HEK293 (cell line): ENCODE data around the gene SLC25A2.
A peak's percentile ranks its signal among the peaks of the same experiment; 100 is the strongest.

ENCODE experiments used
- BCL6B ChIP-seq: fragments of 450-650 bp; formaldehyde crosslinking; IDR thresholded peaks from 2 replicates; pipeline ENCODE4 v1.5.1; 2017; ENCODE audit warnings: missing biosample characterization, missing genetic modification characterization
- FEZF1 ChIP-seq: fragments of 450-650 bp; formaldehyde crosslinking; IDR thresholded peaks from 2 replicates; pipeline ENCODE4 v1.5.1; 2016; ENCODE audit warnings: missing biosample characterization, missing genetic modification characterization
- HOXC10 ChIP-seq: sonication (generic); formaldehyde crosslinking; IDR thresholded peaks from 2 replicates; pipeline ENCODE4 v1.8.1; 2023; ENCODE audit warnings: mild to moderate bottlenecking, missing genetic modification reagents
- KLF10 ChIP-seq: fragments of 450-650 bp; IDR thresholded peaks from 2 replicates; pipeline ENCODE4 v1.5.1; 2018; ENCODE audit warnings: missing biosample characterization, mild to moderate bottlenecking, missing genetic modification characterization
- KLF7 ChIP-seq: fragments of 450-650 bp; formaldehyde crosslinking; IDR thresholded peaks from 2 replicates; pipeline ENCODE4 v1.5.1; 2016; ENCODE audit warnings: missing biosample characterization, missing genetic modification characterization, borderline replicate concordance
- PRDM1 ChIP-seq: fragments of 450-650 bp; formaldehyde crosslinking; IDR thresholded peaks from 2 replicates; pipeline ENCODE4; 2016; ENCODE audit warnings: missing biosample characterization, missing genetic modification characterization
- SALL2 ChIP-seq: fragments of 450-650 bp; formaldehyde crosslinking; IDR thresholded peaks from 2 replicates; pipeline ENCODE4 v1.5.0; 2017; ENCODE audit warnings: missing biosample characterization, mild to moderate bottlenecking, missing genetic modification characterization, borderline replicate concordance
- YY1 ChIP-seq: fragments of 450-650 bp; formaldehyde crosslinking; IDR thresholded peaks from 2 replicates; pipeline ENCODE4 v1.5.1; 2018; ENCODE audit warnings: missing biosample characterization, missing genetic modification characterization
- ZNF148 ChIP-seq: fragments of 450-650 bp; formaldehyde crosslinking; IDR thresholded peaks from 2 replicates; pipeline ENCODE4 v1.5.0; 2017; ENCODE audit warnings: missing biosample characterization, missing genetic modification characterization, borderline replicate concordance
- ZNF155 ChIP-seq: fragments of 450-650 bp; formaldehyde crosslinking; IDR thresholded peaks from 2 replicates; pipeline ENCODE4 v1.5.1; 2016; ENCODE audit warnings: missing biosample characterization, missing genetic modification characterization
- ZNF26 ChIP-seq: fragments of 450-650 bp; formaldehyde crosslinking; IDR thresholded peaks from 2 replicates; pipeline ENCODE4 v1.5.1; 2016; ENCODE audit warnings: missing biosample characterization, missing genetic modification characterization
- ZNF292 ChIP-seq: fragments of 450-650 bp; formaldehyde crosslinking; IDR thresholded peaks from 2 replicates; pipeline ENCODE4 v1.5.1; 2016; ENCODE audit warnings: low read depth, missing biosample characterization, missing genetic modification characterization, borderline replicate concordance
- ZNF416 ChIP-seq: fragments of 450-650 bp; formaldehyde crosslinking; IDR thresholded peaks from 2 replicates; pipeline ENCODE4 v1.5.1; 2016; ENCODE audit warnings: missing biosample characterization, missing genetic modification characterization
- ZNF501 ChIP-seq: fragments of 450-650 bp; formaldehyde crosslinking; IDR thresholded peaks from 2 replicates; pipeline ENCODE4 v1.5.1; 2016; ENCODE audit warnings: missing biosample characterization, missing genetic modification characterization
- ZNF518A ChIP-seq: fragments of 450-650 bp; formaldehyde crosslinking; conservative IDR thresholded peaks from 2 replicates; pipeline ENCODE4 v1.5.1; 2016; ENCODE audit warnings: low read depth, missing biosample characterization, missing genetic modification characterization
- ZNF555 ChIP-seq: fragments of 450-650 bp; formaldehyde crosslinking; conservative IDR thresholded peaks from 2 replicates; pipeline ENCODE4 v1.5.1; 2017; ENCODE audit warnings: missing biosample characterization, mild to moderate bottlenecking, missing genetic modification characterization, inconsistent platforms
- ZNF561 ChIP-seq: fragments of 450-650 bp; IDR thresholded peaks from 2 replicates; pipeline ENCODE4 v1.5.1; 2018; ENCODE audit warnings: missing biosample characterization, missing genetic modification characterization, borderline replicate concordance
- ZNF571 ChIP-seq: fragments of 450-650 bp; formaldehyde crosslinking; IDR thresholded peaks from 2 replicates; pipeline ENCODE4 v1.5.0; 2017; ENCODE audit warnings: missing biosample characterization, missing genetic modification characterization
- ZNF768 ChIP-seq: fragments of 450-650 bp; formaldehyde crosslinking; IDR thresholded peaks from 2 replicates; pipeline ENCODE4 v1.5.1; 2018; ENCODE audit warnings: missing biosample characterization, mild to moderate bottlenecking, missing genetic modification characterization
- ZNF776 ChIP-seq: fragments of 450-650 bp; formaldehyde crosslinking; IDR thresholded peaks from 2 replicates; pipeline ENCODE4 v1.5.0; 2017; ENCODE audit warnings: missing biosample characterization, missing genetic modification characterization, borderline replicate concordance
- ZNF791 ChIP-seq: fragments of 450-650 bp; formaldehyde crosslinking; IDR thresholded peaks from 2 replicates; pipeline ENCODE4 v1.5.1; 2016; ENCODE audit warnings: missing biosample characterization, missing genetic modification characterization
- ZNF830 ChIP-seq: fragments of 450-650 bp; IDR thresholded peaks from 2 replicates; pipeline ENCODE4 v1.5.0; 2018; ENCODE audit warnings: missing biosample characterization, missing genetic modification characterization, low read depth, mild to moderate bottlenecking, moderate library complexity
- ZNF837 ChIP-seq: fragments of 450-650 bp; formaldehyde crosslinking; IDR thresholded peaks from 2 replicates; pipeline ENCODE4 v1.5.1; 2016; ENCODE audit warnings: missing biosample characterization, missing genetic modification characterization
- TF ChIP-seq, protein P1 (sequence below): fragments of 450-650 bp; formaldehyde crosslinking; IDR thresholded peaks from 2 replicates; pipeline ENCODE4 v1.5.1; 2017; ENCODE audit warnings: missing biosample characterization, missing genetic modification characterization
- TF ChIP-seq, protein P2 (sequence below): IDR thresholded peaks from 2 replicates; pipeline ENCODE4 v1.6.1; 2011; ENCODE audit warnings: mild to moderate bottlenecking, low read depth, low read length, borderline replicate concordance

SLC25A2 gene

DNA sequence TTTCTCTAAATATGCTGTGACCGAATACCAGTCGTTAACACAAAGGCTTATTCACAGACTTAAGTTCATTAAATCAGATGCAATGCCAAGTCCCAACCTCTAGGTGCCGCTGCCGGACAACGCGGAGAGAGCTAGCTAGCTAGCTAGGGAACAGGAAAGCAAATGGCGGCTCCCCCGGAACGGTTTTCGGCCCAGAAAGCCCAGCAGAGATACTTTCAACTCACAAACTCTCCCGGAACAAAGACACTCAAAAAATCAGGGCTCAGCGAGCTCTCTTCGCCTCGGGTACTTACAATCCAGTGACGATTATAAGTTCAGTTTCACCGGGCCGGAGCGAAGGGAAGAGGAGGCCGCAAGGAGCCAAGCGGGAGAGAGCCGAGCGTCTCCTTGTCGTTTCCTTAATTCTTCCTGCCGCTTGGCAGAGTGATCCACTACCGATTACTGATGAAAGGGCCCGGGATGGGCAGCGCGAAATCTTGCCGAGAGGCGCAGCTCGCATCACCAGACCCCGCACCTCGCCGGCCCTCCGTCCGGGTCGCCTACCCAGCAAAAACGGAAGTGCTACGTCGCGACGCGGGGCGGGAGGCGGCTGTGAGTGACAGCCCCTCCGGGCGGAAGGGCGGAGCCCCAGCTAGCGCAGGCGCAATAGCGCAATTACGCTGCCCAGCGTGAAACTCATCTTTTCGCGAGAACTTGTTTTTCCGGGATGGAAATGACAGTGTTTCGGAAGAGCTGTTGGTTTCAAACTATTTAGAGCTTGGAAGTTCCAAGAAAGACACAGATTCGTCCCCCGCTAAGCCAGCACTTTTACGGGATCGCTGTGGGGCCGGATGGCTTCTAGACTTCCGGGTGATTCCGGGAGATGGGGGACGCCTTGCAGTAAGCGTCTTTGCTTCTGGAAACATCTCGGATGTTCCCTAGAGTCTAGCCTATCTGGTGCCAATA is 16.6 kb upstream of the SLC25A2 start, which contains the start of gene TAF7 (continued):
- TF ChIP-seq, protein P1, sequence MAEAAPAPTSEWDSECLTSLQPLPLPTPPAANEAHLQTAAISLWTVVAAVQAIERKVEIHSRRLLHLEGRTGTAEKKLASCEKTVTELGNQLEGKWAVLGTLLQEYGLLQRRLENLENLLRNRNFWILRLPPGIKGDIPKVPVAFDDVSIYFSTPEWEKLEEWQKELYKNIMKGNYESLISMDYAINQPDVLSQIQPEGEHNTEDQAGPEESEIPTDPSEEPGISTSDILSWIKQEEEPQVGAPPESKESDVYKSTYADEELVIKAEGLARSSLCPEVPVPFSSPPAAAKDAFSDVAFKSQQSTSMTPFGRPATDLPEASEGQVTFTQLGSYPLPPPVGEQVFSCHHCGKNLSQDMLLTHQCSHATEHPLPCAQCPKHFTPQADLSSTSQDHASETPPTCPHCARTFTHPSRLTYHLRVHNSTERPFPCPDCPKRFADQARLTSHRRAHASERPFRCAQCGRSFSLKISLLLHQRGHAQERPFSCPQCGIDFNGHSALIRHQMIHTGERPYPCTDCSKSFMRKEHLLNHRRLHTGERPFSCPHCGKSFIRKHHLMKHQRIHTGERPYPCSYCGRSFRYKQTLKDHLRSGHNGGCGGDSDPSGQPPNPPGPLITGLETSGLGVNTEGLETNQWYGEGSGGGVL (tag by site-specific recombination): no peak
- no peak for TF ChIP-seq ZNF791 (tag by site-specific recombination)
- no peak for TF ChIP-seq BCL6B (tag by site-specific recombination)
- no peak for TF ChIP-seq ZNF837
- TF ChIP-seq FEZF1: no peak
- no peak for TF ChIP-seq ZNF26
- TF ChIP-seq KLF10 (tag by site-specific recombination): no peak
- peak; percentile 43; the same call in 1 of the 2 replicates for TF ChIP-seq ZNF561
- TF ChIP-seq ZNF776 (tag by site-specific recombination): no peak
- no peak for TF ChIP-seq ZNF292
- TF ChIP-seq ZNF830 (tag by site-specific recombination): no peak
- TF ChIP-seq SALL2 (tag by site-specific recombination): no peak
- no peak for TF ChIP-seq ZNF571 (tag by site-specific recombination)
- TF ChIP-seq PRDM1 (tag by site-specific recombination): 0 out of 2 replicates have a peak, but pooled peaks have one; percentile 7
- TF ChIP-seq ZNF518A (tag by site-specific recombination): peak; percentile 87
- TF ChIP-seq ZNF416 (tag by site-specific recombination): no peak
- TF ChIP-seq, protein P2, sequence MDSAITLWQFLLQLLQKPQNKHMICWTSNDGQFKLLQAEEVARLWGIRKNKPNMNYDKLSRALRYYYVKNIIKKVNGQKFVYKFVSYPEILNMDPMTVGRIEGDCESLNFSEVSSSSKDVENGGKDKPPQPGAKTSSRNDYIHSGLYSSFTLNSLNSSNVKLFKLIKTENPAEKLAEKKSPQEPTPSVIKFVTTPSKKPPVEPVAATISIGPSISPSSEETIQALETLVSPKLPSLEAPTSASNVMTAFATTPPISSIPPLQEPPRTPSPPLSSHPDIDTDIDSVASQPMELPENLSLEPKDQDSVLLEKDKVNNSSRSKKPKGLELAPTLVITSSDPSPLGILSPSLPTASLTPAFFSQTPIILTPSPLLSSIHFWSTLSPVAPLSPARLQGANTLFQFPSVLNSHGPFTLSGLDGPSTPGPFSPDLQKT: no peak; the same call in 1 of the 2 replicates
- TF ChIP-seq ZNF155 (tag by site-specific recombination): no peak
- peak; percentile 88 for TF ChIP-seq ZNF501 (tag by site-specific recombination)
- no peak for TF ChIP-seq ZNF148 (tag by site-specific recombination)
- TF ChIP-seq KLF7: no peak
- TF ChIP-seq HOXC10 (CRISPR knock-in tag): no peak
- peak; percentile 91 for TF ChIP-seq YY1 (tag by site-specific recombination)
- no peak for TF ChIP-seq ZNF768
- TF ChIP-seq ZNF555 (tag by site-specific recombination): no peak
